Retinal pigment epithelial cell (primary cell): ENCODE results near the gene ACER1.
"Not testable (repeated sequence)": the region's sequence is repeated elsewhere in the genome, so short reads cannot be mapped to it uniquely, and the experiment has no call there.

Source experiments
- DNase-seq: peaks from one replicate; pipeline ENCODE4 v3.0.0-alpha.2; 2010; ENCODE audit warnings: low read depth
- H3K4me3 ChIP-seq: 2 replicates; pipeline ENCODE4 v1.5.1; 2011; ENCODE audit warnings: mild to moderate bottlenecking, low read length, control low read depth, moderate library complexity
- TF ChIP-seq, protein P1 (sequence below): conservative IDR thresholded peaks from 2 replicates; pipeline ENCODE4 v1.5.1; 2011; ENCODE audit warnings: low read depth, low read length, control low read depth, inconsistent platforms

The ACER1 gene

DNA sequence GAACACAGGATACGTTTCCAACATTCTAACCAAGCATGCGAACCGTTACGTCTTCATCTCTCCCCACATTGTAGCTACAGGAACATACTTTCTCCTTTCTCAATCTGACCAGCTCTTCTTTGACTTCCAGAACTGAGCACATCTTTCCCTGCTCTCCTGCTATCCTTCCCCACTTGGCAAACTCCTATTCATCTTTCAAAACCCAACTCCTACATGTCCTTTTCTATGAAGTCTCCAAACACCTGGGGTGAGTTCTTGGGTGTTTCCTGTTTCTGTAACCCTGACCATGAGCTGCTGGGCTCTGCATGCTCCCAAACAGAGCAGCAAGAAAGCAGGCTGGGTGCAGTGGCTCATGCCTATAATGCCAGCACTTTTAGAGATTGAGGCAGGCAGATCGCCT, 6.6 kb downstream of the ACER1 start:
- no peak for DNase-seq
- TF ChIP-seq, protein P1, sequence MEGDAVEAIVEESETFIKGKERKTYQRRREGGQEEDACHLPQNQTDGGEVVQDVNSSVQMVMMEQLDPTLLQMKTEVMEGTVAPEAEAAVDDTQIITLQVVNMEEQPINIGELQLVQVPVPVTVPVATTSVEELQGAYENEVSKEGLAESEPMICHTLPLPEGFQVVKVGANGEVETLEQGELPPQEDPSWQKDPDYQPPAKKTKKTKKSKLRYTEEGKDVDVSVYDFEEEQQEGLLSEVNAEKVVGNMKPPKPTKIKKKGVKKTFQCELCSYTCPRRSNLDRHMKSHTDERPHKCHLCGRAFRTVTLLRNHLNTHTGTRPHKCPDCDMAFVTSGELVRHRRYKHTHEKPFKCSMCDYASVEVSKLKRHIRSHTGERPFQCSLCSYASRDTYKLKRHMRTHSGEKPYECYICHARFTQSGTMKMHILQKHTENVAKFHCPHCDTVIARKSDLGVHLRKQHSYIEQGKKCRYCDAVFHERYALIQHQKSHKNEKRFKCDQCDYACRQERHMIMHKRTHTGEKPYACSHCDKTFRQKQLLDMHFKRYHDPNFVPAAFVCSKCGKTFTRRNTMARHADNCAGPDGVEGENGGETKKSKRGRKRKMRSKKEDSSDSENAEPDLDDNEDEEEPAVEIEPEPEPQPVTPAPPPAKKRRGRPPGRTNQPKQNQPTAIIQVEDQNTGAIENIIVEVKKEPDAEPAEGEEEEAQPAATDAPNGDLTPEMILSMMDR = no peak

DNA sequence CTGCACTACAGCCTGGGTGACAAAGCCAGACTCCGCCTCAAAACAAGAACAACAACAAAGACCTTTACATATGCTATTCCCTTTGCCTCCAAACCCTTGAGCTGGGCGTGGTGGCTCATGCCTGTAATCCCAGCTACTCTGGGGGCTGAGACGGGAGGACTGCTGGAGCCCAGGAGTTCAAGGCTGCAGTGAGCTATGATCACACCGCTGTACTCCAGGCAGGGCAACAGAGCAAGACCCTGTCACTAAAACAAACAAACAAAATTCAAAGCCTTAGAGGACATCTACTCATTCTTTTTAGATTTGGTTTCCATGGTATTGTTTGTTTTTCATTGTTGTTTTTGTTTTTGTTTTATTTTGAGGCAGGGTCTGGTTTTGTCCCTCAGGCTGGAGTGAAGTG, 7.8 kb downstream of the ACER1 start:
- no peak for DNase-seq
- H3K4me3 ChIP-seq = no peak overlapping the region
- TF ChIP-seq, protein P1 = no peak

More for the DNA sequence above, 6.6 kb downstream of the ACER1 start:
- H3K4me3 ChIP-seq = no peak overlapping the region

DNA sequence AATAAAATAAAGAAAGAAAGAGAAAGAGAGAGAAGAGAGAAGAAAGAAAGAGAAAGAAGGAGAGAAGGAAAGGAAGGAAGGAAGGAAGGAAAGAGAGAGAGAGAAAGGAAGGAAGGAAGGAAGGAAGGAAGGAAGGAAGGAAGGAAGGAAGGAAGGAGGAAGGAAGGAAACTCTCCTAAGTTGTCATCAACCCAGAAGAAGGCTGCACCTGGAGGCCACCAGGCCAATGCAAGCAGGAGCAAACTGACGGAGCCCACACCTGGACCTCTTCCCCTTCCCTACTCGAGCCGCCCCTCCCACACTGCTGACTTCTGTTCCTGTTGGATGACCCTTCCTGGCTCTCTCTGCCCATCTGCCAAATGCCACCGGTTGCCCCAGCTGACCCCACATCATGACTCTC, 8.7 kb downstream of the ACER1 start:
- no peak overlapping the region for H3K4me3 ChIP-seq
- DNase-seq = no peak
- TF ChIP-seq, protein P1 = no peak

DNA sequence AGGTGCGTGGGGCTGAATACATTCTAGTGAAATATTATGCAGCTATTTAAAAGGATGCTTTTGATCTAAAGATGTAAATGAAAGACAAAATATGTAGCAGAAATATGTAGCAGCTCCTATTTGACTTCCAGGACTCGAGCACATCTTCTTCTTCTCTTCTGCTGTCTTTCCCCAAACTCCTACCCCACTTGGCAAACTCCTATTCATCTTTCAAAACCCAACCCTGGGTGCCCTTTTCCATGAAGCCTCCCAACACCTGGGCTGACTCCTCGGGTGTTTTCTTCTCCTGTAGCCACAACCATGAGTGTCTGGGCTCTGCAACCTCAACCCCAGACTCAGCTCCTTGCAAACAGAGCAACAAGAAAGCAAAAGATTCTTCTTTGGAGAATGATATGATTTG, 11.1 kb downstream of the ACER1 start:
- no peak overlapping the region for H3K4me3 ChIP-seq
- TF ChIP-seq, protein P1 = no peak
- DNase-seq = no peak

DNA sequence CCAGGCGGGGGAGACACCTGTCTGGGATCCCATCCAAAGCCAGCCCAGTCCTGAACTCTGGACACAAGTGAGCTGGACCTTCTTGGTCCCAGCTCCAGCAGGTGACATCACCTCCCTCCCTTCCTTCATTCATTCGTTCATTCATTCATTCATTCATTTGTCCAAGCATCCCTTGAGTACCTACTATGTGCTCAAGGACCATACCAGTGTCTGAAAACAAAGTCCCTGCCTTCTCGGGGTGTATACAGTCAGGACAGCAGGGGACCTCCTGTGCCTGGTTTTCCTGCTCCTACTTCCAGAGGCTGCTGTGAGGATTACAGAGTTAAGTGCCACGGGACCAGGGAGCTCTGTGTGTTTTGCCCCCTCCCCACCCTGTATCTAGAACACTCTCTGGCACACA, 14.0 kb downstream of the ACER1 start:
- H3K4me3 ChIP-seq = no peak overlapping the region
- DNase-seq = no peak
- TF ChIP-seq, protein P1 = no peak

DNA sequence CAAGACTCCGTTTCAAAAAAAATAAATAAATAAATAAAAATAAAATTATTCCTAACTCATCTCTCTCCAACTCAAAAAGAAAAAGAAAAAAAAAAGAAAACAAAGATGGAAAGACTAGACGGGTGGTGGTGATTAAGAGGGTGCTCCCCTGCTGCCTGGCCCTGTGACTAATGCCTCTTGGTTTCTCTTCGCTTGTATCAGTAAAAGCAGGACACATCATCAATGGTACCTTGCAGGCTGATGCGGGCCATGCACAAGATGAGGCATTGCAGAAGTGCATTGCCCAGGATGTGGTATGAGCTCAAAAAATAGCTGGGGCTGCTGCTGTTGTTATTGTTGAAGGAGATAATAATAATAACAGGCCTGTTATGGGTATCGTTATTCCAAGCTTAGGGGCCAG, 14.6 kb downstream of the ACER1 start:
- no peak for DNase-seq
- H3K4me3 ChIP-seq = no peak overlapping the region
- TF ChIP-seq, protein P1 = no peak

DNA sequence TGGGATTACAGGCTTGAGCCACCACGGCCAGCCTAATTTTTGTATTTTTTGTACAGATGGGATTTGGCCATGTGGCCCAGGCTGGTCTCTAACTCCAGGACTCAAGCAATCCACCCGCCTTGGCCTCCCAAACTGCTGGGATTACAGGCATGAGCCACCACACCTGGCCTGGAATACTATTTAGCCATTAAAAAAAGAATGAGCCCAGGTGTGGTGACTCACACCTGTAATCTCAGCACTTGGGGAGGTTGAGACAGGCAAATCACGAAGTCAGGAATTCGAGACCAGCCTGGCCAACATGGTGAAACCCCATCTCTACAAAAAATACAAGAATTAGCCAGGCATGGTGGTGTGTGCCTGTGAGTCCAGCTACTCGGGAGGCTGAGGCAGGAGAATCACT, 17.8 kb downstream of the ACER1 start:
- DNase-seq, H3K4me3 ChIP-seq: not testable (repeated sequence)

DNA sequence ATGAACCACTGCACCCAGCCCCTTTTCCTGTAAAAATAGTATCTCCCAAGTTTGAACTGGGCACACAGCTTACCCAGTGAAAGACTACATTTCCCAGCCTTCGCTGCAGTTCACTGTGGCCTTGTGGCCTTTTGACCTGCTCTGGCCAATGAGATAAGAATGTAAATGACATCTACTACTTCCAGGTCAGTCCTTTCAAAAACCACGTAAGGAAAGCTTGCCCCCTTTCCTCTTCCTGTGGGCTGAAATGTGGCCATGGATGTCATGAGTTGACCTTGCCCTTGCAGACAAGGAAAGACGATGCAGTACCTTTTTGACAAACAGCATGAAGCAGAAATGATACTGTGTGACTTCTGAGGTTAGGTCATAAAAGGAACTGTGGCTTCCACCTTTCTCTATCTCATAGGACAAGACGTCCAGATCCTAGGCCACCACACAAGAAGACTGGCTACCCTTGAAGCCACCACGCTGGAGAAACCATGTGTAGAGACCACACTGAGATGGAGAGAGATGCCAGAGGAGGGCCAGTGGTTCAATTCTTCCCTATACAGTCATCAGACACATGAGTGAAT, 19.9 kb downstream of the ACER1 start:
- no peak overlapping the region for H3K4me3 ChIP-seq
- DNase-seq = no peak
- TF ChIP-seq, protein P1 = no peak
